Suprapubic skin (tissue), 3 donors: ENCODE results near the gene TRAF3IP1.

Experiments
- CTCF ChIP-seq, 2 donors: fragments of 200-600 bp in 1 of 2; fragments of 450-650 bp in 1 of 2; sonication (generic) in 1 of 2; IDR thresholded peaks; one replicate each; pipeline ENCODE4 v1.5.1; 2016 to 2019; ENCODE audit warnings: antibody characterized with exemption in 2 of 2, mild to moderate bottlenecking in 1 of 2, moderate library complexity in 1 of 2
- EP300 ChIP-seq: sonication (generic); formaldehyde crosslinking; IDR thresholded peaks from one replicate; pipeline ENCODE4 v1.6.1; 2017; ENCODE audit warnings: antibody characterized with exemption

DNA sequence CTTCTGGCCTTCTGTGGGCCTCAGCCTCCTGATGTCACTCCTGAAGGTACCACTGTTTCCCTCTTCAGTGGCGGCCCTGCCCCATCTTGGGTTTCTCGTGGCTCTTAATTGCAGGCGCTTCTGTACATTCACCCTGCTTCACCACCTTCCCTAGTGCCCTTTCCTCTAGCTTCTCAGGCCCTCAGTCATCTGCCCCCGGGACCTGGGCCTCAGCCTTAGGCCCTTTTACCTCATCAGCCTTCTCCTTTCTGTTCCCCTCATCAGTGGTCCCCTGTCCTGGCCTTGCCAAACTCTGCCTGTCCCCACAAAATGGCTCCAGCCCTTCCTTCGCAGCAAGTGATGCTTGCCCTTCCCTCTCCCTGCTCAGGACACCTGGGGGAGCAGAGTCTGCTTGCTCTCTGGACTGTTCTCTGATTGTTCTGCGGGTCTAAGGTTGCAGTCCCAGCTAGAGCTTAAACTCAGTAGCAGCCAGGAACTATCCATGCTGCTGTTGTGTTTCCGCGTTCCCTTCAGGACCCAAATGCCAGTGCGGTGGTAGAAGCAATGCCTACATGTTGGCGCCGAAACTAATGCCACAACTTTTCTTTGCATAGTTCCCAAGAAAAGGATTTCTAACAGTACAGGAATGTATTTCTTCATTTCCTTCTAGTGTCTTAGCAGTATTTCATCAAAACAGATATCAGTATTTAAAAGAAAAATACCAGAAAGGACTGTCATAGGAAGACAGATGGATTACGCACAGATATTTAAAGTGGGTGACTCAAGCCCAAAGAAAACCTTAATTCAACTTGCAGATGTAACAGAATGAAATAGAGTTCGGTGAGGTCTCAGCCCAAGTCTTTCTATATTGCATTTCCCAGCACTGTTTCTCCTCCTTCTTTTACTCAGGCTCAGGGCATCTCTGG, 113.9 kb downstream of the TRAF3IP1 start:
- TF ChIP-seq CTCF (IDR thresholded peaks at IDR 0.05) (no peak), EP300 (no peak)
